ENCODE data around the gene HPSE2. TPM values are rescaled to one million over a fixed set of nuclear protein-coding genes. Genes with fewer than 3 reads are reported as not detected.

Gene HPSE2
- total RNA-seq, 2 experiments from 2014 or later: not detected

GRCh38 chr10:98517672-98518071 is 718.0 kb downstream of the HPSE2 start:
- no peak overlapping the region for H3K4me3 Mint-ChIP-seq
- no peaks in the 10 kb centered on the region for H3K9me3 Mint-ChIP-seq
- H3K27ac Mint-ChIP-seq: no peak overlapping the region
- ChIA-PET POLR2A (no interaction called here), CTCF (no interaction called here)
- H3K27me3 Mint-ChIP-seq: peaks cover 21% of the 10 kb centered on the region
- DNase-seq (no peak), ATAC-seq (no peak)
- no peaks in the 10 kb centered on the region for H3K36me3 Mint-ChIP-seq (ENCODE audit: low read depth)
- no peaks in the 10 kb centered on the region for H3K4me1 Mint-ChIP-seq (ENCODE audit: low read depth)
- intact Hi-C loops (cut with micrococcal nuclease): no loop called here
- no peak for TF ChIP-seq CTCF (IDR thresholded peaks at IDR 0.05)

- Mint-ChIP-seq H3K27me3 (peaks cover 22% of the 10 kb centered on the region), H3K36me3 (ENCODE audit: low read depth) (no peaks in the 10 kb centered on the region), H3K9me3 (no peaks in the 10 kb centered on the region), H3K4me1 (ENCODE audit: low read depth) (no peaks in the 10 kb centered on the region), H3K27ac (no peak overlapping the region), H3K4me3 (no peak overlapping the region)
- ATAC-seq (no peak), DNase-seq (no peak)
- no peak for TF ChIP-seq CTCF (IDR thresholded peaks at IDR 0.05)
- ChIA-PET CTCF (no interaction called here), POLR2A (no interaction called here)
- intact Hi-C loops (cut with micrococcal nuclease): no loop called here
Measured at GRCh38 chr10:98516352-98516751, 719.3 kb downstream of the HPSE2 start.

- Mint-ChIP-seq H3K9me3 (no peaks in the 10 kb centered on the region), H3K4me1 (ENCODE audit: low read depth) (no peaks in the 10 kb centered on the region), H3K27ac (no peak overlapping the region), H3K4me3 (no peak overlapping the region), H3K27me3 (peaks cover 13% of the 10 kb centered on the region), H3K36me3 (ENCODE audit: low read depth) (no peaks in the 10 kb centered on the region)
- POLR2A ChIA-PET: no interaction called here
- CTCF ChIA-PET: no interaction called here
- ATAC-seq (no peak), DNase-seq (no peak)
- TF ChIP-seq CTCF (IDR thresholded peaks at IDR 0.05): no peak
- intact Hi-C loops (cut with micrococcal nuclease): no loop called here
Measured at GRCh38 chr10:98513704-98514103, 721.9 kb downstream of the HPSE2 start.

GRCh38 chr10:98511876-98512275 is 723.8 kb downstream of the HPSE2 start:
- ChIA-PET CTCF (no interaction called here), POLR2A (no interaction called here)
- no peak for TF ChIP-seq CTCF (IDR thresholded peaks at IDR 0.05)
- ATAC-seq (no peak), DNase-seq (no peak)
- no peaks in the 10 kb centered on the region for H3K4me1 Mint-ChIP-seq (ENCODE audit: low read depth)
- H3K36me3 Mint-ChIP-seq (ENCODE audit: low read depth): no peaks in the 10 kb centered on the region
- peaks cover 11% of the 10 kb centered on the region for H3K27me3 Mint-ChIP-seq
- no peak overlapping the region for H3K27ac Mint-ChIP-seq
- H3K4me3 Mint-ChIP-seq: no peak overlapping the region
- intact Hi-C loops (cut with micrococcal nuclease): no loop called here
- no peaks in the 10 kb centered on the region for H3K9me3 Mint-ChIP-seq

GRCh38 chr10:98510412-98510995 is 725.1 kb downstream of the HPSE2 start:
- Mint-ChIP-seq H3K4me3 (no peak overlapping the region), H3K9me3 (no peaks in the 10 kb centered on the region), H3K4me1 (ENCODE audit: low read depth) (no peaks in the 10 kb centered on the region), H3K27me3 (peaks cover 6% of the 10 kb centered on the region), H3K27ac (no peak overlapping the region), H3K36me3 (ENCODE audit: low read depth) (no peaks in the 10 kb centered on the region)
- intact Hi-C loops (cut with micrococcal nuclease): no loop called here
- TF ChIP-seq CTCF (IDR thresholded peaks at IDR 0.05): no peak
- DNase-seq (no peak), ATAC-seq (no peak)
- POLR2A ChIA-PET: no interaction called here
- CTCF ChIA-PET: no interaction called here
